H1 (cell line): ENCODE results near the gene TSEN34. TPM values are rescaled to one million over a fixed set of nuclear protein-coding genes. Genes with fewer than 3 reads are reported as not detected.

Experiments used
- CTCF ChIA-PET: fragments of 300-600 bp; sonication (Branson Sonifier 250); formaldehyde crosslinking; loops from one replicate; lab custom pipeline; 2021; ENCODE audit not compliant: partially characterized antibody; lab: Charles Lee
- POLR2A ChIA-PET: fragments of 300-600 bp; sonication (Branson Sonifier 250); formaldehyde crosslinking; loops from one replicate; lab custom pipeline; 2021; ENCODE audit warnings: inconsistent platforms; ENCODE audit not compliant: partially characterized antibody; lab: Charles Lee
- DNase-seq, 2 experiments: peaks; one replicate each; pipeline versions ENCODE4 v3.0.0 to v3.0.0-alpha.2; 2010 to 2022; ENCODE audit warnings: low spot score in 2 of 2, low read depth in 1 of 2, mixed read lengths in 1 of 2
- FAIRE-seq: peaks from 2 replicates; lab custom pipeline; 2011; peaks lifted over from hg19 to GRCh38; lab: Jason Lieb, UNC
- H2AFZ ChIP-seq: 2 replicates; pipeline ENCODE4 v1.8.1; 2012; ENCODE audit warnings: low read length, inconsistent platforms
- H2AK5ac ChIP-seq: 2 replicates; pipeline ENCODE4 v1.6.1; 2013; ENCODE audit warnings: low read depth, low read length
- H2BK120ac ChIP-seq: replicated peaks from 2 replicates; pipeline ENCODE3; 2013; ENCODE audit warnings: low read depth, low read length, inconsistent platforms
- H2BK12ac ChIP-seq: 2 replicates; pipeline ENCODE4 v1.6.1; 2013; ENCODE audit warnings: low read depth, low read length
- H2BK15ac ChIP-seq: 2 replicates; pipeline ENCODE4 v1.6.1; 2013; ENCODE audit warnings: low read length
- H2BK20ac ChIP-seq: 2 replicates; pipeline ENCODE4 v1.6.1; 2013; ENCODE audit warnings: low read length
- H2BK5ac ChIP-seq: 2 replicates; pipeline ENCODE4 v1.6.1; 2013; ENCODE audit warnings: low read depth, low read length
- H3K14ac ChIP-seq: 2 replicates; pipeline ENCODE4 v1.6.1; 2013; ENCODE audit warnings: inconsistent platforms; ENCODE audit not compliant: insufficient read length
- H3K18ac ChIP-seq: 2 replicates; pipeline ENCODE4 v1.6.1; 2013; ENCODE audit warnings: low read length; ENCODE audit errors: extremely low read depth
- H3K23ac ChIP-seq: 2 replicates; pipeline ENCODE4 v1.6.1; 2013; ENCODE audit warnings: inconsistent platforms; ENCODE audit not compliant: insufficient read length
- H3K23me2 ChIP-seq: 2 replicates; pipeline ENCODE4 v1.6.1; 2013; ENCODE audit warnings: low read depth, low read length
- H3K27ac ChIP-seq: 2 replicates; pipeline ENCODE4 v1.6.1; 2011; ENCODE audit warnings: low read depth, low read length, inconsistent platforms
- H3K27me3 ChIP-seq, 4 experiments: replicated peaks in 1 of 4; 1 replicate in 1 of 4; 2 replicates in 3 of 4; pipeline versions ENCODE4 v1.6.1 to v1.8.1; 2011 to 2013; ENCODE audit warnings: low read length in 3 of 4, mild to moderate bottlenecking in 3 of 4, inconsistent platforms in 2 of 4, mixed read lengths in 2 of 4, moderate library complexity in 1 of 4; ENCODE audit not compliant: control insufficient read depth in 3 of 4, insufficient read depth in 3 of 4; ENCODE audit errors: extremely low read depth in 1 of 4
- H3K36me3 ChIP-seq, 4 experiments: 2 replicates each; pipeline versions ENCODE4 v1.6.1 to v1.8.1; 2011 to 2013; ENCODE audit warnings: mild to moderate bottlenecking in 4 of 4, low read length in 3 of 4, moderate library complexity in 2 of 4, control low read depth in 1 of 4, inconsistent platforms in 1 of 4; ENCODE audit not compliant: insufficient read depth in 4 of 4, control insufficient read depth in 2 of 4
- H3K4ac ChIP-seq: replicated peaks from 2 replicates; pipeline ENCODE3; 2013; ENCODE audit warnings: low read length, low read depth, mixed read lengths, inconsistent platforms; ENCODE audit not compliant: insufficient read length
- H3K4me1 ChIP-seq, 4 experiments: replicated peaks in 1 of 4; 1 replicate in 1 of 4; 2 replicates in 3 of 4; pipeline versions ENCODE4 v1.6.1 to v1.8.1; 2011 to 2013; ENCODE audit warnings: low read length in 3 of 4, inconsistent platforms in 2 of 4, mixed read lengths in 1 of 4; ENCODE audit not compliant: insufficient read depth in 4 of 4, control insufficient read depth in 3 of 4
- H3K4me2 ChIP-seq, 2 experiments: 2 replicates each; pipeline versions ENCODE4 v1.6.1 to v1.8.1; 2011 to 2013; ENCODE audit warnings: low read depth in 2 of 2, low read length in 2 of 2, control low read depth in 1 of 2, inconsistent platforms in 1 of 2, mild to moderate bottlenecking in 1 of 2; ENCODE audit not compliant: insufficient read depth in 1 of 2
- H3K4me3 ChIP-seq, 4 experiments: fragments of 200-600, 300-600 bp in 1 of 4; sonication (generic), shearing (Covaris generic), sonication (Bioruptor Twin) in 1 of 4; 2 replicates each; pipeline versions ENCODE4 v1.5.1 to v1.8.1; 2011 to 2016; ENCODE audit warnings: low read length in 4 of 4, low read depth in 3 of 4, control low read depth in 2 of 4, inconsistent platforms in 2 of 4, mild to moderate bottlenecking in 2 of 4, mixed read lengths in 1 of 4, moderate library complexity in 1 of 4; ENCODE audit not compliant: insufficient read depth in 2 of 4; ENCODE audit errors: extremely low read depth in 1 of 4
- H3K56ac ChIP-seq: replicated peaks from 2 replicates; pipeline ENCODE3; 2013; ENCODE audit warnings: low read depth, mild to moderate bottlenecking, mixed read lengths, low read length, inconsistent platforms; ENCODE audit not compliant: insufficient read length
- H3K79me1 ChIP-seq: 2 replicates; pipeline ENCODE4 v1.6.1; 2013; ENCODE audit warnings: low read depth, low read length, control low read depth
- H3K79me2 ChIP-seq, 2 experiments: 2 replicates each; pipeline versions ENCODE4 v1.6.1 to v1.8.1; 2012 to 2013; ENCODE audit warnings: low read length in 2 of 2, mild to moderate bottlenecking in 2 of 2, inconsistent platforms in 1 of 2; ENCODE audit not compliant: insufficient read depth in 2 of 2, control insufficient read depth in 1 of 2
- H3K9ac ChIP-seq, 4 experiments: replicated peaks in 1 of 4; 1 replicate in 1 of 4; 2 replicates in 3 of 4; pipeline versions ENCODE4 v1.6.1 to v1.8.1; 2011 to 2013; ENCODE audit warnings: low read depth in 3 of 4, low read length in 3 of 4, control low read depth in 2 of 4, mild to moderate bottlenecking in 2 of 4, moderate library complexity in 2 of 4, inconsistent platforms in 1 of 4; ENCODE audit errors: extremely low read depth in 1 of 4
- H3K9me3 ChIP-seq, 2 experiments: 2 replicates each; pipeline versions ENCODE4 v1.6.1 to v1.8.1; 2012 to 2013; ENCODE audit warnings: mild to moderate bottlenecking in 2 of 2, moderate library complexity in 2 of 2, control low read depth in 1 of 2, inconsistent platforms in 1 of 2, low read depth in 1 of 2, low read length in 1 of 2, mixed read lengths in 1 of 2; ENCODE audit not compliant: insufficient read depth in 2 of 2
- H4K20me1 ChIP-seq, 2 experiments: replicated peaks in 1 of 2; 2 replicates each; pipeline versions ENCODE3 to v1.8.1; 2011 to 2013; ENCODE audit warnings: inconsistent platforms in 2 of 2, low read length in 2 of 2, mild to moderate bottlenecking in 1 of 2; ENCODE audit not compliant: insufficient read depth in 2 of 2, control insufficient read depth in 1 of 2
- H4K5ac ChIP-seq: 2 replicates; pipeline ENCODE4 v1.6.1; 2013; ENCODE audit warnings: low read length, low read depth, mixed read lengths, inconsistent platforms; ENCODE audit not compliant: insufficient read length
- H4K8ac ChIP-seq: 2 replicates; pipeline ENCODE4 v1.8.0; 2013; ENCODE audit warnings: mild to moderate bottlenecking, moderate library complexity, low read length, inconsistent platforms; ENCODE audit not compliant: insufficient read depth; ENCODE audit errors: extremely low read depth
- H4K91ac ChIP-seq: replicated peaks from 2 replicates; pipeline ENCODE3; 2013; ENCODE audit warnings: low read length, mixed read lengths, inconsistent platforms; ENCODE audit not compliant: insufficient read length
- POLR2AphosphoS5 ChIP-seq: IDR thresholded peaks from 2 replicates; pipeline ENCODE4 v1.6.1; 2011; ENCODE audit warnings: low read depth, low read length
- YY1 ChIP-seq: IDR thresholded peaks from 2 replicates; pipeline ENCODE4 v1.6.1; 2011; ENCODE audit warnings: low read depth, mild to moderate bottlenecking, low read length
- WGBS, 2 experiments: shearing (Covaris generic) in 1 of 2; methylation state at CpG; one replicate each; pipeline versions ENCODE4 v1.1.6 to v1.1.7; 2013 to 2015; ENCODE audit warnings: low lambda C conversion rate in 2 of 2, mixed read lengths in 2 of 2, inconsistent platforms in 1 of 2, low coverage in 1 of 2, missing lambda C conversion rate in 1 of 2; ENCODE audit not compliant: insufficient replicate concordance in 2 of 2, insufficient coverage in 1 of 2, insufficient read length in 1 of 2; ENCODE audit errors: extremely low coverage in 1 of 2, missing lambda C conversion rate in 1 of 2; 5-methylcytosine and 5-hydroxymethylcytosine counted together
- polyA plus RNA-seq, 7 experiments: library from polyadenylated mRNA; depleted of rRNA in 3 of 7; stranded (reverse) in 5 of 7; unstranded in 2 of 7; fragments of >200 nt in 5 of 7; fragments of 200-250 nt in 2 of 7; gene quantifications; 1 replicate in 5 of 7; 2 replicates in 1 of 7; 4 replicates in 1 of 7; pipeline versions ENCODE4 v1.2.1 to v1.2.3, GENCODE V29; 2011 to 2013; ENCODE audit warnings: missing spikeins in 2 of 7, mixed read lengths in 2 of 7
- total RNA-seq: library from RNA; stranded (reverse); fragmentation: NEBNext Ultra II Directional; extraction: Animal tissue kit (Norgen Biotek cat#: 25700); gene quantifications from 2 replicates; pipeline ENCODE4 v1.2.1, GENCODE V29; 2021

Gene TSEN34
- total and polyA plus RNA-seq, 2 of the 8 experiments (the other 6 are each of a cell fraction or from before 2014, with no cell fraction given) = 22.5 to 52.3 TPM

DNA sequence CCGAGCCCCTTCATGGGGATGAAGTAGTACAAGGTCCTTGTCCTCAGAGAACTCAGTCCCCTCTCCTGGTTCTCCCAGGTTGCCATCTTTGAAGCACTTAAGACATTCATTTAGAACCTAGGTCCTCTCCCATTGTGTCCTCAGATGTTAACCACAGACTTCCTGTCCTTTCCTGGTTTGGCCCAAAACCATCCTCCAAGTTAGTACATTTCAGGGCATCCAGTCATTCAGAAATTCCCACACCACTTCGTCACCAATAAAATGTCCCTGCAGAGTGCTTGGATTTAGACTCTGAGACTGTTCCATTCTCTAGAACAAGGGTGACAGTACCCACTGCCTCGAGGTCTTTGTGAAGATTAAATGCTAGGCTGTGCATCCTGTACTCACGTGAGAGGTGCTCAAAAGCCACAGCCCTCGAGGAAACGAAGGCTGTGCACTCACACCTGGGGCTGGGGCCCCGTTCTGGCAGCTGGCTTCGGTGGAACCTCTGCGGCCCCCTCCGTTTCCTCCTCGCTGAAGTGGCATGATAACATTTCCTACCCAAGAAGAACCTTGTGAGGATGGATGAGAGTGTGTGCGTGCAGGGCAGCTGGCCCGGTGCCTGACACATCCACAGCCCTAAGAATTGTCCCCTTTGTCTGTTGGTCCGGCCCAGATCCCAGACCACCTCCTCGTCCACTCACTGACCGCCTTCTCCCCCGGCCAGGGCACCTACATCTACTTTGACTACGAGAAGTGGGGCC lies 36.3 kb upstream of the TSEN34 start:
- ChIA-PET CTCF (interaction anchor here (1.0 to 1.7 kb wide), 2 partner anchors 18 to 34 kb away, joined by 3 to 8 read pairs; partner anchors contain the start of gene CNOT3), POLR2A (interaction anchor here (1.3 to 14.8 kb wide), 2 partner anchors 16 to 49 kb away, joined by 3 to 348 read pairs; partner anchors contain the start of gene CNOT3)
- DNase-seq = no peak
- no peak overlapping the region for H4K5ac ChIP-seq
- H2BK5ac ChIP-seq = no peak overlapping the region
- peaks cover 11 to 22% of the 10 kb centered on the region in 2 experiments for H4K20me1 ChIP-seq
- H3K4me2 ChIP-seq = no peak overlapping the region
- H2BK12ac ChIP-seq = no peak overlapping the region
- FAIRE-seq = no peak
- H3K36me3 ChIP-seq = peaks cover 27 to 60% (median 54%) of the 10 kb centered on the region in 4 experiments
- H4K8ac ChIP-seq = peak overlapping the region; percentile 57; the same call in 1 of the 2 replicates
- peaks cover 0 to 7% (median 4%) of the 10 kb centered on the region in 4 experiments; a peak in 3 of 7 replicates for H3K4me1 ChIP-seq
- 90% methylated on average over 18 of the region's 18 CpGs; no CpG with 5 or more reads in 1 of the 2 experiments for WGBS, 2 experiments
- no peak overlapping the region for H3K4ac ChIP-seq
- H3K23ac ChIP-seq = no peak overlapping the region
- H3K23me2 ChIP-seq = peaks cover 8% of the 10 kb centered on the region
- H3K27ac ChIP-seq = no peak overlapping the region
- no peak overlapping the region for H2AFZ ChIP-seq
- H3K18ac ChIP-seq = no peak overlapping the region
- TF ChIP-seq POLR2AphosphoS5 = peak; percentile 36; the same call in 1 of the 2 replicates
- no peak for TF ChIP-seq YY1
- TF ChIP-seq, all 59 proteins: peak for 1
- no peaks in the 10 kb centered on the region for H3K27me3 ChIP-seq
- H2BK120ac ChIP-seq = no peak overlapping the region
- H4K91ac ChIP-seq = no peak overlapping the region
- H3K79me1 ChIP-seq = peaks cover 7% of the 10 kb centered on the region
- no peaks in the 10 kb centered on the region for H3K79me2 ChIP-seq
- H2BK20ac ChIP-seq = no peak overlapping the region
- no peak overlapping the region for H3K4me3 ChIP-seq
- H3K9me3 ChIP-seq = no peaks in the 10 kb centered on the region
- H2BK15ac ChIP-seq = no peak overlapping the region
- no peak overlapping the region for H3K9ac ChIP-seq
- no peak overlapping the region for H3K14ac ChIP-seq
- H2AK5ac ChIP-seq = no peak overlapping the region
- H3K56ac ChIP-seq = no peak overlapping the region
